ENCODE data around the gene EPN2. TPM values are rescaled to one million over a fixed set of nuclear protein-coding genes. Genes with fewer than 3 reads are reported as not detected.
"Not testable (repeated sequence)": the region's sequence is repeated elsewhere in the genome, so short reads cannot be mapped to it uniquely, and the experiment has no call there.

EPN2 gene
- 74.5 TPM for total RNA-seq (ENCODE audit: unreplicated experiment)
- long read RNA-seq, full-length matches to known transcripts: 7 of 18 reads
- long read RNA-seq, partial matches to known transcripts: 5 of 18 reads
- long read RNA-seq, other reads (novel, unspliced or antisense): 6 of 18 reads

- H3K27ac Mint-ChIP-seq (ENCODE audit: unreplicated experiment); H3K27me3 Mint-ChIP-seq (ENCODE audit: unreplicated experiment); H3K36me3 Mint-ChIP-seq (ENCODE audit: low read depth, unreplicated experiment); H3K9me3 Mint-ChIP-seq (ENCODE audit: unreplicated experiment): not testable (repeated sequence)
- peak; percentile 82 for DNase-seq (ENCODE audit: low spot score)
- Mint-ChIP-seq H3K4me3 (ENCODE audit: unreplicated experiment) (peak within 1 kb of the TSS; percentile 98), H3K4me1 (ENCODE audit: unreplicated experiment) (peaks cover 14% of the 10 kb centered on the region)
These were observed at the start of gene EPN2 for GRCh38 chr17:19237139-19237388. EPN2 (plus strand) TSS chr17:19237366; CDS start chr17:19283120, 45,754 bp downstream.

GRCh38 chr17:19187883-19188869 lies 49.0 kb upstream of the EPN2 start:
- H3K27ac Mint-ChIP-seq (ENCODE audit: unreplicated experiment); H3K4me3 Mint-ChIP-seq (ENCODE audit: unreplicated experiment); H3K27me3 Mint-ChIP-seq (ENCODE audit: unreplicated experiment); DNase-seq (ENCODE audit: low spot score); H3K9me3 Mint-ChIP-seq (ENCODE audit: unreplicated experiment); H3K36me3 Mint-ChIP-seq (ENCODE audit: low read depth, unreplicated experiment); H3K4me1 Mint-ChIP-seq (ENCODE audit: unreplicated experiment): not testable (repeated sequence)

GRCh38 chr17:19188870-19189708 lies 48.1 kb upstream of the EPN2 start:
- not testable (repeated sequence) for H3K9me3 Mint-ChIP-seq (ENCODE audit: unreplicated experiment); H3K27me3 Mint-ChIP-seq (ENCODE audit: unreplicated experiment); DNase-seq (ENCODE audit: low spot score); H3K4me3 Mint-ChIP-seq (ENCODE audit: unreplicated experiment); H3K4me1 Mint-ChIP-seq (ENCODE audit: unreplicated experiment); H3K27ac Mint-ChIP-seq (ENCODE audit: unreplicated experiment); H3K36me3 Mint-ChIP-seq (ENCODE audit: low read depth, unreplicated experiment)

GRCh38 chr17:19189781-19190405 lies 47.3 kb upstream of the EPN2 start:
- not testable (repeated sequence) for H3K4me3 Mint-ChIP-seq (ENCODE audit: unreplicated experiment); H3K9me3 Mint-ChIP-seq (ENCODE audit: unreplicated experiment); H3K36me3 Mint-ChIP-seq (ENCODE audit: low read depth, unreplicated experiment); H3K27me3 Mint-ChIP-seq (ENCODE audit: unreplicated experiment); DNase-seq (ENCODE audit: low spot score); H3K27ac Mint-ChIP-seq (ENCODE audit: unreplicated experiment); H3K4me1 Mint-ChIP-seq (ENCODE audit: unreplicated experiment)

- DNase-seq (ENCODE audit: low spot score): peak; percentile 2
These were observed 40.6 kb upstream of the EPN2 start for GRCh38 chr17:19196382-19197204.

GRCh38 chr17:19202448-19202847 lies 34.7 kb upstream of the EPN2 start:
- not testable (repeated sequence) for H3K27me3 Mint-ChIP-seq (ENCODE audit: unreplicated experiment)

More at GRCh38 chr17:19196382-19197204, 40.6 kb upstream of the EPN2 start:
- H3K4me1 Mint-ChIP-seq (ENCODE audit: unreplicated experiment); H3K27ac Mint-ChIP-seq (ENCODE audit: unreplicated experiment); H3K4me3 Mint-ChIP-seq (ENCODE audit: unreplicated experiment); H3K9me3 Mint-ChIP-seq (ENCODE audit: unreplicated experiment); H3K27me3 Mint-ChIP-seq (ENCODE audit: unreplicated experiment); H3K36me3 Mint-ChIP-seq (ENCODE audit: low read depth, unreplicated experiment): not testable (repeated sequence)

GRCh38 chr17:19203429-19203828 lies 33.7 kb upstream of the EPN2 start:
- H3K4me3 Mint-ChIP-seq (ENCODE audit: unreplicated experiment); H3K9me3 Mint-ChIP-seq (ENCODE audit: unreplicated experiment); DNase-seq (ENCODE audit: low spot score); H3K27me3 Mint-ChIP-seq (ENCODE audit: unreplicated experiment); H3K27ac Mint-ChIP-seq (ENCODE audit: unreplicated experiment); H3K36me3 Mint-ChIP-seq (ENCODE audit: low read depth, unreplicated experiment); H3K4me1 Mint-ChIP-seq (ENCODE audit: unreplicated experiment): not testable (repeated sequence)

More at GRCh38 chr17:19202448-19202847, 34.7 kb upstream of the EPN2 start:
- not testable (repeated sequence) for H3K4me3 Mint-ChIP-seq (ENCODE audit: unreplicated experiment); H3K36me3 Mint-ChIP-seq (ENCODE audit: low read depth, unreplicated experiment); DNase-seq (ENCODE audit: low spot score); H3K27ac Mint-ChIP-seq (ENCODE audit: unreplicated experiment); H3K4me1 Mint-ChIP-seq (ENCODE audit: unreplicated experiment); H3K9me3 Mint-ChIP-seq (ENCODE audit: unreplicated experiment)

- not testable (repeated sequence) for H3K27ac Mint-ChIP-seq (ENCODE audit: unreplicated experiment); DNase-seq (ENCODE audit: low spot score); H3K27me3 Mint-ChIP-seq (ENCODE audit: unreplicated experiment); H3K4me1 Mint-ChIP-seq (ENCODE audit: unreplicated experiment); H3K9me3 Mint-ChIP-seq (ENCODE audit: unreplicated experiment); H3K36me3 Mint-ChIP-seq (ENCODE audit: low read depth, unreplicated experiment); H3K4me3 Mint-ChIP-seq (ENCODE audit: unreplicated experiment)
These were observed 21.9 kb upstream of the EPN2 start for GRCh38 chr17:19215074-19215860.

GRCh38 chr17:19216148-19216926 lies 20.8 kb upstream of the EPN2 start:
- H3K27ac Mint-ChIP-seq (ENCODE audit: unreplicated experiment); H3K4me1 Mint-ChIP-seq (ENCODE audit: unreplicated experiment); DNase-seq (ENCODE audit: low spot score); H3K9me3 Mint-ChIP-seq (ENCODE audit: unreplicated experiment); H3K27me3 Mint-ChIP-seq (ENCODE audit: unreplicated experiment); H3K36me3 Mint-ChIP-seq (ENCODE audit: low read depth, unreplicated experiment); H3K4me3 Mint-ChIP-seq (ENCODE audit: unreplicated experiment): not testable (repeated sequence)

- not testable (repeated sequence) for DNase-seq (ENCODE audit: low spot score); H3K27me3 Mint-ChIP-seq (ENCODE audit: unreplicated experiment); H3K9me3 Mint-ChIP-seq (ENCODE audit: unreplicated experiment); H3K27ac Mint-ChIP-seq (ENCODE audit: unreplicated experiment); H3K36me3 Mint-ChIP-seq (ENCODE audit: low read depth, unreplicated experiment); H3K4me1 Mint-ChIP-seq (ENCODE audit: unreplicated experiment); H3K4me3 Mint-ChIP-seq (ENCODE audit: unreplicated experiment)
These were observed 18.3 kb upstream of the EPN2 start for GRCh38 chr17:19218914-19219313.
